ENCODE measurements around the gene RYK. TPM values are rescaled to one million over a fixed set of nuclear protein-coding genes. Genes with fewer than 3 reads are reported as not detected.

RYK gene
- total and polyA plus RNA-seq, 2 donors (not counting 3 experiments of a cell fraction or from before 2014, with no cell fraction given), result 23.8 to 48.3 TPM

- no peak for DNase-seq (ENCODE audit: low read depth, low spot score)
- Histone ChIP-seq H3K4me2 (ENCODE audit: insufficient read depth, low read length) (no peak overlapping the region), H3K27me3 (ENCODE audit: control insufficient read depth in 2 of 2, insufficient read depth in 2 of 2, low read length in 2 of 2) (no peaks in the 10 kb centered on the region), H3K27ac (ENCODE audit: insufficient read depth, low read depth, low read length) (no peak overlapping the region), H3K9ac (replicated peaks; ENCODE audit: extremely low read depth, insufficient read depth, low read length) (no peak overlapping the region), H2AFZ (ENCODE audit: low read depth, low read length) (no peak overlapping the region), H3K9me1 (replicated peaks; ENCODE audit: control insufficient read depth, extremely low read depth, insufficient read depth, low read length) (no peaks in the 10 kb centered on the region), H4K20me1 (replicated peaks; ENCODE audit: control insufficient read depth, extremely low read depth, insufficient read depth, low read length) (no peaks in the 10 kb centered on the region), H3K4me1 (ENCODE audit: control insufficient read depth, extremely low read depth, insufficient read depth, low read length) (peaks cover 11% of the 10 kb centered on the region), H3K36me3 (ENCODE audit: control insufficient read depth in 2 of 2, extremely low read depth in 1 of 2, insufficient read depth in 2 of 2, low read length in 2 of 2) (no peaks in the 10 kb centered on the region), H3K9me3 (replicated peaks; ENCODE audit: control insufficient read depth, insufficient read depth, low read length) (no peaks in the 10 kb centered on the region), H3K79me2 (ENCODE audit: control insufficient read depth, insufficient read depth, low read length) (no peaks in the 10 kb centered on the region), H3K4me3 (replicated peaks in 1 of 3; ENCODE audit: insufficient read depth in 1 of 3, low read depth in 1 of 3, low read length in 3 of 3) (no peak overlapping the region)
- no TSS peak for BruUV-seq (replicated peaks)
- intact Hi-C loops (cut with micrococcal nuclease) (no loop called here), dilution Hi-C loops (cut with MboI; ENCODE audit: extremely low pct_ligation_motif_present, low sequenced_read_pairs) (no loop called here)
- TF ChIP-seq POLR2AphosphoS5 (IDR thresholded peaks at IDR 0.05; ENCODE audit: insufficient read depth, low read depth, low read length) (no peak), MAX (IDR thresholded peaks at IDR 0.05; ENCODE audit: insufficient read depth, insufficient read length) (no peak), CTCF (IDR thresholded peaks at IDR 0.05; ENCODE audit: extremely low read depth in 1 of 2, insufficient read depth in 1 of 2, low read depth in 1 of 2, low read length in 2 of 2) (no peak), JUN (IDR thresholded peaks at IDR 0.05; ENCODE audit: borderline replicate concordance, insufficient read depth, insufficient read length, low read depth) (no peak), FOS (IDR thresholded peaks at IDR 0.05; ENCODE audit: borderline replicate concordance, insufficient read depth, low read length) (no peak), GATA2 (IDR thresholded peaks at IDR 0.05; ENCODE audit: insufficient read depth, insufficient read length, low read depth, low read length) (no peak), MYC (IDR thresholded peaks at IDR 0.05; ENCODE audit: low read depth, low read length) (no peak), POLR2A (IDR thresholded peaks at IDR 0.05; ENCODE audit: low read depth, low read length) (no peak), EZH2 (IDR thresholded peaks at IDR 0.05; ENCODE audit: borderline replicate concordance, low read depth, low read length, severe bottlenecking) (no peak)
- POLR2A ChIA-PET, result no interaction called here
- CTCF ChIA-PET, result interaction anchor here (0.9 to 1.2 kb wide), 2 partner anchors 63 to 218 kb away, joined by 3 to 4 read pairs; no protein-coding TSS in a partner anchor
- no peak for FAIRE-seq
Measured at GRCh38 chr3:134148534-134148933, 102.1 kb downstream of the RYK start.

All from endothelial cell of umbilical vein (primary cell).